Keratinocyte (primary cell): ENCODE data around the gene SHQ1. TPM values are rescaled to one million over a fixed set of nuclear protein-coding genes. Genes with fewer than 3 reads are reported as not detected.

Experiments
- DNase-seq: peaks from one replicate; pipeline ENCODE4 v3.0.0-alpha.2; 2011; ENCODE audit warnings: low read depth, missing footprints, low spot score
- FAIRE-seq: peaks from 2 replicates; lab custom pipeline; 2011; peaks lifted over from hg19 to GRCh38; lab: Jason Lieb, UNC
- H2AFZ ChIP-seq: 2 replicates; pipeline ENCODE4 v1.6.0; 2012; ENCODE audit warnings: low read length, control low read depth, inconsistent platforms; ENCODE audit not compliant: control insufficient read depth
- H3K27ac ChIP-seq: 2 replicates; pipeline ENCODE4 v1.5.1; 2011; ENCODE audit warnings: low read length; ENCODE audit not compliant: control insufficient read depth, insufficient read depth
- H3K27me3 ChIP-seq: 3 replicates; pipeline ENCODE4 v1.6.0; 2011; ENCODE audit warnings: low read length; ENCODE audit not compliant: control insufficient read depth, insufficient read depth; ENCODE audit errors: extremely low read depth
- H3K36me3 ChIP-seq, 2 experiments: 2 replicates in 1 of 2; 3 replicates in 1 of 2; pipeline ENCODE4 v1.5.1; 2011; ENCODE audit warnings: low read length in 2 of 2, mild to moderate bottlenecking in 1 of 2; ENCODE audit not compliant: control insufficient read depth in 2 of 2, insufficient read depth in 2 of 2; ENCODE audit errors: extremely low read depth in 1 of 2
- H3K4me1 ChIP-seq: 3 replicates; pipeline ENCODE4 v1.5.1; 2011; ENCODE audit warnings: low read length; ENCODE audit not compliant: control insufficient read depth, insufficient read depth; ENCODE audit errors: extremely low read depth
- H3K4me2 ChIP-seq: 3 replicates; pipeline ENCODE4 v1.6.0; 2011; ENCODE audit warnings: low read depth, low read length; ENCODE audit not compliant: control insufficient read depth, insufficient read depth; ENCODE audit errors: extremely low read depth
- H3K4me3 ChIP-seq, 3 experiments: fragments of 200-600 bp in 1 of 3; sonication (generic) in 1 of 3; 2 replicates in 2 of 3; 3 replicates in 1 of 3; pipeline ENCODE4 v1.5.1; 2011 to 2016; ENCODE audit warnings: low read length in 3 of 3, mild to moderate bottlenecking in 3 of 3, control low read depth in 2 of 3, inconsistent platforms in 1 of 3, low read depth in 1 of 3, mixed read lengths in 1 of 3, mixed run types in 1 of 3, moderate library complexity in 1 of 3; ENCODE audit not compliant: control insufficient read depth in 2 of 3, insufficient read depth in 2 of 3; ENCODE audit errors: extremely low read depth in 1 of 3
- H3K79me2 ChIP-seq: 2 replicates; pipeline ENCODE4 v1.6.0; 2012; ENCODE audit warnings: low read length; ENCODE audit not compliant: control insufficient read depth, insufficient read depth
- H3K9ac ChIP-seq: 3 replicates; pipeline ENCODE4 v1.6.0; 2011; ENCODE audit warnings: low read length; ENCODE audit not compliant: control insufficient read depth, insufficient read depth; ENCODE audit errors: extremely low read depth
- H3K9me1 ChIP-seq: 3 replicates; pipeline ENCODE4 v1.6.0; 2011; ENCODE audit warnings: low read length; ENCODE audit not compliant: control insufficient read depth, insufficient read depth; ENCODE audit errors: extremely low read depth
- H3K9me3 ChIP-seq: 2 replicates; pipeline ENCODE4 v1.5.1; 2012; ENCODE audit warnings: low read depth, low read length; ENCODE audit not compliant: control insufficient read depth
- H4K20me1 ChIP-seq: 3 replicates; pipeline ENCODE4 v1.6.0; 2011; ENCODE audit warnings: low read length; ENCODE audit not compliant: control insufficient read depth, insufficient read depth; ENCODE audit errors: extremely low read depth
- EZH2 ChIP-seq: IDR thresholded peaks from one replicate; pipeline ENCODE4 v1.6.1; 2012; ENCODE audit warnings: inconsistent platforms, mild to moderate bottlenecking, low read length, moderate library complexity
- dilution Hi-C: fragments of 300-500 bp; cut with MboI; formaldehyde crosslinking; loops from one replicate; pipeline ENCODE4 v1.7.0; 2020; ENCODE audit warnings: low sequenced_read_pairs; ENCODE audit not compliant: extremely low pct_ligation_motif_present
- polyA plus RNA-seq, 5 experiments: library from polyadenylated mRNA; depleted of rRNA in 3 of 5; stranded (reverse) in 3 of 5; stranded (forward) in 1 of 5; unstranded in 1 of 5; fragments of >200 nt; gene quantifications; 1 replicate in 1 of 5; 2 replicates in 3 of 5; 3 replicates in 1 of 5; pipeline versions ENCODE4 v1.2.1 to v1.2.3, GENCODE V29; 2011 to 2012; ENCODE audit warnings: missing spikeins in 2 of 5, low read depth in 1 of 5, low replicate concordance in 1 of 5
- TF ChIP-seq, protein P1 (sequence below), 3 experiments: IDR thresholded peaks in 1 of 3; conservative IDR thresholded peaks in 1 of 3; optimal IDR thresholded peaks in 1 of 3; 2 replicates in 2 of 3; 3 replicates in 1 of 3; pipeline versions ENCODE3 to v1.5.1; 2011; ENCODE audit warnings: low read length in 3 of 3, mild to moderate bottlenecking in 3 of 3, moderate library complexity in 2 of 3, control low read depth in 1 of 3, inconsistent platforms in 1 of 3; ENCODE audit not compliant: insufficient read depth in 2 of 3; ENCODE audit errors: extremely low read depth in 1 of 3

SHQ1 gene
- polyA plus RNA-seq, 1 donor (not counting 4 experiments of a cell fraction or from before 2014, with no cell fraction given) = 17.7 TPM

DNA sequence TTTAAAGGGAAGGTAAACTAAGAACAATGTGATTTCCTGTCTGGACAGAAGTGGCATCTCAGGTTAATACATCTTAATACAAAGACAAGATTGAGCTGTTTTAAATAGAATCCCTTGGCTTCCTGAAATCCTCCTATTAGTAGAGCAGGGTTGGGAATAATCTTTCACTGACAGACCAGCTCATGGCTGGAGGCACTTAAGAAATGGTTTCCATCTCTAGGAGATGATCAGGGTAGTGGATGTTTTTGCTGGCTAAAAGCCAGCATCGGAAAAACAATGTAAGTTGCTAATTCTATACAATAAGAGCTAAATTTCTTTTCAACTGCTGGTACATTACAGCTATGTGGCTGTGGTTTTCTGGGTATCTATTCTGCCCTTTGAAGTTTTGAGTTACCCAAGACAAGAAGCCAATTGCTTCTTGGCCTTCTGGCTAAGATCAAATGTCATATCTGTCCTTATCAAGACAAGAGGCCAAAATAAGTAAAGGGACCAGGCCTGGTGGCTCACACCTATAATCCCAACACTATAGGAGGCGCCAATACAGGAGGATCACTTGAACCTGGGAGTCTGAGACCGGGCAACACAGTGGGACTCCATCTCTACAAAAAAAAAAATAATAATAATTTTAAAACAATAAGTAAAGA is 49.6 kb downstream of the SHQ1 start:
- Histone ChIP-seq H3K4me3 (no peak overlapping the region), H4K20me1 (no peaks in the 10 kb centered on the region), H3K4me2 (no peak overlapping the region), H3K4me1 (no peaks in the 10 kb centered on the region), H3K27ac (no peak overlapping the region), H3K36me3 (peaks cover 0 to 2% of the 10 kb centered on the region in 2 experiments), H2AFZ (no peak overlapping the region), H3K27me3 (no peaks in the 10 kb centered on the region), H3K9me3 (no peaks in the 10 kb centered on the region), H3K79me2 (no peaks in the 10 kb centered on the region), H3K9ac (no peak overlapping the region), H3K9me1 (no peaks in the 10 kb centered on the region)
- dilution Hi-C loops = no loop called here
- DNase-seq = no peak
- TF ChIP-seq, protein P1, sequence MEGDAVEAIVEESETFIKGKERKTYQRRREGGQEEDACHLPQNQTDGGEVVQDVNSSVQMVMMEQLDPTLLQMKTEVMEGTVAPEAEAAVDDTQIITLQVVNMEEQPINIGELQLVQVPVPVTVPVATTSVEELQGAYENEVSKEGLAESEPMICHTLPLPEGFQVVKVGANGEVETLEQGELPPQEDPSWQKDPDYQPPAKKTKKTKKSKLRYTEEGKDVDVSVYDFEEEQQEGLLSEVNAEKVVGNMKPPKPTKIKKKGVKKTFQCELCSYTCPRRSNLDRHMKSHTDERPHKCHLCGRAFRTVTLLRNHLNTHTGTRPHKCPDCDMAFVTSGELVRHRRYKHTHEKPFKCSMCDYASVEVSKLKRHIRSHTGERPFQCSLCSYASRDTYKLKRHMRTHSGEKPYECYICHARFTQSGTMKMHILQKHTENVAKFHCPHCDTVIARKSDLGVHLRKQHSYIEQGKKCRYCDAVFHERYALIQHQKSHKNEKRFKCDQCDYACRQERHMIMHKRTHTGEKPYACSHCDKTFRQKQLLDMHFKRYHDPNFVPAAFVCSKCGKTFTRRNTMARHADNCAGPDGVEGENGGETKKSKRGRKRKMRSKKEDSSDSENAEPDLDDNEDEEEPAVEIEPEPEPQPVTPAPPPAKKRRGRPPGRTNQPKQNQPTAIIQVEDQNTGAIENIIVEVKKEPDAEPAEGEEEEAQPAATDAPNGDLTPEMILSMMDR (optimal IDR thresholded peaks at IDR 0.05 in 1 of 3, IDR thresholded peaks at IDR 0.05 in 1 of 3, conservative IDR thresholded peaks at IDR 0.05 in 1 of 3; ENCODE audit: extremely low read depth in 1 of 3, insufficient read depth in 2 of 3, low read length in 3 of 3) = no peak
- no peak for TF ChIP-seq EZH2
- FAIRE-seq = no peak

DNA sequence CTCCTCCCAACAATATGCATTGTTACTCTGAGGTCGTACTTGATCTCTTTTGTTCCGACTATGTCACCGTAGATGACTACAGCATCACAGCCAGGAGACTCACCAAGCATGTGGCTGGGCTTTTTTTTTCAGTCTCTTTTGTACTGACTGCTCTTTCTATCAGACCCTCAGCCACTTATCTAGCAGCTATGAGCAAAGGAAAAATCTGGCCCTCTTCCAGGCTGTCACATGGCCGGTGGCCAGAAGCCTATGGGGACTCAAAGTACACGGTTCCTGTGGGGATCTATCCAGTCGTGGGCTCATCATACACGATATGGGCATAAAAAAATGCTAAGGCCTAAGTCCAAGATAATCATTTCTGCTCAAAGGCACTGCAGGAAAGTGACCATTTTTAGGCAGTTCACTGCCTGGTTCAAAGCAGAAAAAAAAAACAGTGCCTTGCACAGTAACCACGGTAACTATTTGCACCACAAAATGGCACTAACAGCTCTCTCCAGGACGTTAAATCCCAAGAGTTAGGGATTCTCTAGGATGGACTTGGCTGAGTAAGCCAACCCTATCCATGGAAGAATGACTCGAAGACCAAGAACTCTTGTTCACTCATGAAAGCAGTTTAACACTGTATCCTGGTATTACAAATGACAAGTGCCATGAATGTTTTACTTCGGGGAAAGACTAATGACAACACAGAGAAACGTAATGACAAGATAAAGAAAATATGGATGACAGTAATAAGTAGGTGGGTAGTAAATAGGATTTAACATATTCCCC is 50.3 kb downstream of the SHQ1 start:
- no peaks in the 10 kb centered on the region for H3K27me3 ChIP-seq
- H2AFZ ChIP-seq = no peak overlapping the region
- H3K27ac ChIP-seq = no peak overlapping the region
- FAIRE-seq (no peak), DNase-seq (no peak)
- peaks cover 0 to 2% of the 10 kb centered on the region in 2 experiments for H3K36me3 ChIP-seq
- H3K4me2 ChIP-seq = no peak overlapping the region
- TF ChIP-seq, protein P1 (optimal IDR thresholded peaks at IDR 0.05 in 1 of 3, IDR thresholded peaks at IDR 0.05 in 1 of 3, conservative IDR thresholded peaks at IDR 0.05 in 1 of 3; ENCODE audit: extremely low read depth in 1 of 3, insufficient read depth in 2 of 3, low read length in 3 of 3) = no peak
- TF ChIP-seq EZH2 = no peak
- no peaks in the 10 kb centered on the region for H4K20me1 ChIP-seq
- H3K4me3 ChIP-seq = no peak overlapping the region
- dilution Hi-C loops = no loop called here
- H3K9me1 ChIP-seq = no peaks in the 10 kb centered on the region
- H3K9me3 ChIP-seq = no peaks in the 10 kb centered on the region
- H3K9ac ChIP-seq = no peak overlapping the region
- no peaks in the 10 kb centered on the region for H3K4me1 ChIP-seq
- no peaks in the 10 kb centered on the region for H3K79me2 ChIP-seq
